A549 (cell line): ENCODE data around the gene MMP17.

ENCODE experiments used
- CBX8 ChIP-seq: fragments of 200-600 bp; sonication (generic); IDR thresholded peaks from 2 replicates; pipeline ENCODE4 v1.6.1; 2016
- EP300 ChIP-seq, 2 experiments: fragments of >200 bp; sonication (Bioruptor Twin); formaldehyde crosslinking; IDR thresholded peaks; 2 replicates in 1 of 2; 3 replicates in 1 of 2; pipeline ENCODE4 v1.6.1; 2016 to 2017
- ESRRA ChIP-seq: fragments of 150-350 bp; IDR thresholded peaks from 2 replicates; pipeline ENCODE4 v1.6.1; 2014; ENCODE audit warnings: mild to moderate bottlenecking, low read length, borderline replicate concordance
- HDAC2 ChIP-seq: fragments of 200-600 bp; sonication (generic); IDR thresholded peaks from 2 replicates; pipeline ENCODE4 v1.6.1; 2016
- JUN ChIP-seq, 2 experiments: fragments of >200 bp; sonication (Bioruptor Twin); formaldehyde crosslinking; IDR thresholded peaks; 2 replicates in 1 of 2; 3 replicates in 1 of 2; pipeline ENCODE4 v1.6.1; 2016 to 2017
- MAFK ChIP-seq: fragments of 450-650 bp; IDR thresholded peaks from 2 replicates; pipeline ENCODE4 v1.6.1; 2014; ENCODE audit not compliant: partially characterized antibody
- POLR2A ChIP-seq: IDR thresholded peaks from 2 replicates; pipeline ENCODE4 v1.6.1; 2012; ENCODE audit warnings: mild to moderate bottlenecking, low read length
- RNF2 ChIP-seq: fragments of 200-600 bp; sonication (generic); IDR thresholded peaks from 2 replicates; pipeline ENCODE4 v1.6.1; 2016; ENCODE audit warnings: low read depth, mild to moderate bottlenecking, antibody characterized with exemption, moderate library complexity, borderline replicate concordance
- TF ChIP-seq, protein P1 (sequence below): fragments of >200 bp; sonication (Bioruptor Twin); formaldehyde crosslinking; IDR thresholded peaks from 3 replicates; pipeline ENCODE4 v1.5.1; 2016
- TF ChIP-seq, protein P2 (sequence below): fragments of 450-650 bp; IDR thresholded peaks from 2 replicates; pipeline ENCODE4 v1.6.1; 2014; ENCODE audit warnings: antibody characterized with exemption
- TF ChIP-seq, protein P3 (sequence below): fragments of 200-600 bp; sonication (generic); IDR thresholded peaks from 2 replicates; pipeline ENCODE4 v1.6.1; 2016; ENCODE audit warnings: antibody characterized with exemption, mild to moderate bottlenecking, moderate library complexity

DNA sequence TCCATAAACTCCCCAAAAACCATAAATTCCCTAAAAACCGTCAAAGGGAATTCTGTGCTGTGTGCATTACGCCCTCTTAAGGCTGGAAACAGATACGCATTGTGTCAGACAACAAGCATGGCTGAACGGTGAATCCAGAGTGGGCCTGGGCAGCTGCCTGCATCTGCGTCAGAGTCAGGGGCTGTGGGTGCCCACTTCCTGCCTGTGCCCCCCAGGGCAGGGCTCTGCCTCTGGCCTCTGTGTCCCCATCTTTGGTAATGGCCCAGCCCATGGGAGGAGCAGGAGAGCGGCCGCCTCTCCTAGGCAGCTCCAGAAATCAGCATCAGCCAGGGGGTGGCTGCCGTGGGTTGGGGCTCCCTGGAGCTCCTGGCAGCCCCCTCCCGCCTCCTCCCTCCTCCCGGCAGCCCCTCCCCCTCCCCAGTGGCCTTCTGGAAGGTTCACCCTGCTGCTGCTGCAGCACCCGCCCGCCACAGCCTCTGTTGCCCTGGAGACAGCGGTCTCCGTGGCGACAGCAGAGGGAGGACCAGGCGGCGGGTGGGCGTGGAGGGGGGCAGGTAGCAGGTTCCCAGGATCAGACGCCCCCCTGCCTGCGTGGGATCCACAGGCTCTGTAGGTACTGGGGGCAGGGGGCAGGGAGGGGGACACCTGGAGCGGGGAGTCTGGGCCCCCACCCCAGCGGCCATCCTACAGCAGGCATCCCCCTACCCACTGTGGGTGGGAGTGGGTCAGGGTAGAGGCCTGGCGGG, 5.9 kb downstream of the MMP17 start:
- TF ChIP-seq ESRRA = no peak
- TF ChIP-seq CBX8 = no peak
- TF ChIP-seq, protein P1, sequence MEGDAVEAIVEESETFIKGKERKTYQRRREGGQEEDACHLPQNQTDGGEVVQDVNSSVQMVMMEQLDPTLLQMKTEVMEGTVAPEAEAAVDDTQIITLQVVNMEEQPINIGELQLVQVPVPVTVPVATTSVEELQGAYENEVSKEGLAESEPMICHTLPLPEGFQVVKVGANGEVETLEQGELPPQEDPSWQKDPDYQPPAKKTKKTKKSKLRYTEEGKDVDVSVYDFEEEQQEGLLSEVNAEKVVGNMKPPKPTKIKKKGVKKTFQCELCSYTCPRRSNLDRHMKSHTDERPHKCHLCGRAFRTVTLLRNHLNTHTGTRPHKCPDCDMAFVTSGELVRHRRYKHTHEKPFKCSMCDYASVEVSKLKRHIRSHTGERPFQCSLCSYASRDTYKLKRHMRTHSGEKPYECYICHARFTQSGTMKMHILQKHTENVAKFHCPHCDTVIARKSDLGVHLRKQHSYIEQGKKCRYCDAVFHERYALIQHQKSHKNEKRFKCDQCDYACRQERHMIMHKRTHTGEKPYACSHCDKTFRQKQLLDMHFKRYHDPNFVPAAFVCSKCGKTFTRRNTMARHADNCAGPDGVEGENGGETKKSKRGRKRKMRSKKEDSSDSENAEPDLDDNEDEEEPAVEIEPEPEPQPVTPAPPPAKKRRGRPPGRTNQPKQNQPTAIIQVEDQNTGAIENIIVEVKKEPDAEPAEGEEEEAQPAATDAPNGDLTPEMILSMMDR = peak; percentile 55
- no peak for TF ChIP-seq JUN (IDR thresholded peaks at IDR 0.05)
- TF ChIP-seq, protein P2, sequence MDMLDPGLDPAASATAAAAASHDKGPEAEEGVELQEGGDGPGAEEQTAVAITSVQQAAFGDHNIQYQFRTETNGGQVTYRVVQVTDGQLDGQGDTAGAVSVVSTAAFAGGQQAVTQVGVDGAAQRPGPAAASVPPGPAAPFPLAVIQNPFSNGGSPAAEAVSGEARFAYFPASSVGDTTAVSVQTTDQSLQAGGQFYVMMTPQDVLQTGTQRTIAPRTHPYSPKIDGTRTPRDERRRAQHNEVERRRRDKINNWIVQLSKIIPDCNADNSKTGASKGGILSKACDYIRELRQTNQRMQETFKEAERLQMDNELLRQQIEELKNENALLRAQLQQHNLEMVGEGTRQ = no peak
- TF ChIP-seq RNF2 = no peak
- no peak for TF ChIP-seq MAFK
- no peak for TF ChIP-seq POLR2A
- TF ChIP-seq, protein P3, sequence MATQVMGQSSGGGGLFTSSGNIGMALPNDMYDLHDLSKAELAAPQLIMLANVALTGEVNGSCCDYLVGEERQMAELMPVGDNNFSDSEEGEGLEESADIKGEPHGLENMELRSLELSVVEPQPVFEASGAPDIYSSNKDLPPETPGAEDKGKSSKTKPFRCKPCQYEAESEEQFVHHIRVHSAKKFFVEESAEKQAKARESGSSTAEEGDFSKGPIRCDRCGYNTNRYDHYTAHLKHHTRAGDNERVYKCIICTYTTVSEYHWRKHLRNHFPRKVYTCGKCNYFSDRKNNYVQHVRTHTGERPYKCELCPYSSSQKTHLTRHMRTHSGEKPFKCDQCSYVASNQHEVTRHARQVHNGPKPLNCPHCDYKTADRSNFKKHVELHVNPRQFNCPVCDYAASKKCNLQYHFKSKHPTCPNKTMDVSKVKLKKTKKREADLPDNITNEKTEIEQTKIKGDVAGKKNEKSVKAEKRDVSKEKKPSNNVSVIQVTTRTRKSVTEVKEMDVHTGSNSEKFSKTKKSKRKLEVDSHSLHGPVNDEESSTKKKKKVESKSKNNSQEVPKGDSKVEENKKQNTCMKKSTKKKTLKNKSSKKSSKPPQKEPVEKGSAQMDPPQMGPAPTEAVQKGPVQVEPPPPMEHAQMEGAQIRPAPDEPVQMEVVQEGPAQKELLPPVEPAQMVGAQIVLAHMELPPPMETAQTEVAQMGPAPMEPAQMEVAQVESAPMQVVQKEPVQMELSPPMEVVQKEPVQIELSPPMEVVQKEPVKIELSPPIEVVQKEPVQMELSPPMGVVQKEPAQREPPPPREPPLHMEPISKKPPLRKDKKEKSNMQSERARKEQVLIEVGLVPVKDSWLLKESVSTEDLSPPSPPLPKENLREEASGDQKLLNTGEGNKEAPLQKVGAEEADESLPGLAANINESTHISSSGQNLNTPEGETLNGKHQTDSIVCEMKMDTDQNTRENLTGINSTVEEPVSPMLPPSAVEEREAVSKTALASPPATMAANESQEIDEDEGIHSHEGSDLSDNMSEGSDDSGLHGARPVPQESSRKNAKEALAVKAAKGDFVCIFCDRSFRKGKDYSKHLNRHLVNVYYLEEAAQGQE = no peak
- no peak for TF ChIP-seq EP300 (IDR thresholded peaks at IDR 0.05)
- TF ChIP-seq HDAC2 = no peak
